Upper lobe of left lung (tissue), 4 donors: ENCODE measurements around the gene SLC25A20.

ENCODE experiments used
- EP300 ChIP-seq, 4 donors: sonication (generic); formaldehyde crosslinking; IDR thresholded peaks; one replicate each; pipeline ENCODE4 v1.5.1; 2017; ENCODE audit warnings: antibody characterized with exemption in 4 of 4, control low read depth in 2 of 4
- POLR2A ChIP-seq, 4 donors: fragments of 450-650 bp; IDR thresholded peaks; one replicate each; pipeline ENCODE4 v1.5.1; 2016 to 2017; ENCODE audit warnings: antibody characterized with exemption in 4 of 4, mild to moderate bottlenecking in 2 of 4
- TF ChIP-seq, protein P1 (sequence below), 6 experiments: fragments of 450-650 bp in 4 of 6; fragments of 200-600 bp in 2 of 6; sonication (generic) in 2 of 6; IDR thresholded peaks; one replicate each; pipeline ENCODE4 v1.5.1; 2016 to 2019; ENCODE audit warnings: antibody characterized with exemption in 6 of 6

DNA sequence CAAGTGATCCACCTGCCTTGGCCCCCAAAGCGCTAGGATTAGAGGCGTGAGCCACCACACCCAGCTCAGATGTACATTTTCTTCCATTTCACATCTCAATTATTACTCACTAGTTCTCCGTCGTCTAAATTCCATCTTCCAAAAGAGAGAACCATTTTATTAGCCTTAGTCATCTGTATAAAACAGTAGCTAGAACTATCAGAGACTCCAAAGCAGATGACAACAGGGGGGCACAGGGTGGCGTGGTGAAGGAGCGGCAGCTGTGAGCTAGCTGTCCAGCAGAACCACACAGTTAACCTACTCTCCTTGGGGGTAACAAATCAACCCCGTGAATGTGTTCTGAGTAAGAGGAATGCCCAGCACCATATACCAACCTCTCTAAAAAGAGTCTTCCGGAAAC is 7.1 kb downstream of the SLC25A20 start:
- TF ChIP-seq, protein P1, sequence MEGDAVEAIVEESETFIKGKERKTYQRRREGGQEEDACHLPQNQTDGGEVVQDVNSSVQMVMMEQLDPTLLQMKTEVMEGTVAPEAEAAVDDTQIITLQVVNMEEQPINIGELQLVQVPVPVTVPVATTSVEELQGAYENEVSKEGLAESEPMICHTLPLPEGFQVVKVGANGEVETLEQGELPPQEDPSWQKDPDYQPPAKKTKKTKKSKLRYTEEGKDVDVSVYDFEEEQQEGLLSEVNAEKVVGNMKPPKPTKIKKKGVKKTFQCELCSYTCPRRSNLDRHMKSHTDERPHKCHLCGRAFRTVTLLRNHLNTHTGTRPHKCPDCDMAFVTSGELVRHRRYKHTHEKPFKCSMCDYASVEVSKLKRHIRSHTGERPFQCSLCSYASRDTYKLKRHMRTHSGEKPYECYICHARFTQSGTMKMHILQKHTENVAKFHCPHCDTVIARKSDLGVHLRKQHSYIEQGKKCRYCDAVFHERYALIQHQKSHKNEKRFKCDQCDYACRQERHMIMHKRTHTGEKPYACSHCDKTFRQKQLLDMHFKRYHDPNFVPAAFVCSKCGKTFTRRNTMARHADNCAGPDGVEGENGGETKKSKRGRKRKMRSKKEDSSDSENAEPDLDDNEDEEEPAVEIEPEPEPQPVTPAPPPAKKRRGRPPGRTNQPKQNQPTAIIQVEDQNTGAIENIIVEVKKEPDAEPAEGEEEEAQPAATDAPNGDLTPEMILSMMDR (IDR thresholded peaks at IDR 0.05): no peak
- no peak for TF ChIP-seq POLR2A (IDR thresholded peaks at IDR 0.05)
- no peak for TF ChIP-seq EP300 (IDR thresholded peaks at IDR 0.05)
